BLaER1 treated with 17β-estradiol and CSF1 and Interleukin-3, amounts not matched to agents 10 nM and 100 nM (cell line): Measurements from ENCODE around the gene NUP93.

Source experiments
- H3K27ac ChIP-seq, 11 experiments: shearing (Covaris generic); formaldehyde crosslinking; 2 replicates each; pipeline ENCODE4 v1.8.1; 2022
- H3K27me3 ChIP-seq, 11 experiments: shearing (Covaris generic); formaldehyde crosslinking; 2 replicates each; pipeline ENCODE4 v1.8.1; 2022
- H3K36me3 ChIP-seq, 11 experiments: shearing (Covaris generic); formaldehyde crosslinking; 2 replicates each; pipeline ENCODE4 v1.8.1; 2022
- H3K4me1 ChIP-seq, 10 experiments: shearing (Covaris generic); formaldehyde crosslinking; 2 replicates each; pipeline ENCODE4 v1.8.1; 2022
- H3K4me2 ChIP-seq, 11 experiments: shearing (Covaris generic); formaldehyde crosslinking; 2 replicates each; pipeline ENCODE4 v1.8.1; 2022
- H3K4me3 ChIP-seq, 10 experiments: shearing (Covaris generic); formaldehyde crosslinking; 2 replicates each; pipeline ENCODE4 v1.8.1; 2022
- H3K9ac ChIP-seq, 11 experiments: shearing (Covaris generic); formaldehyde crosslinking; 2 replicates each; pipeline ENCODE4 v1.8.1; 2022
- H3K9me3 ChIP-seq, 11 experiments: shearing (Covaris generic); formaldehyde crosslinking; replicated peaks in 1 of 11; 2 replicates each; pipeline ENCODE4 v1.8.1; 2022
- H4K20me1 ChIP-seq, 11 experiments: shearing (Covaris generic); formaldehyde crosslinking; 2 replicates each; pipeline ENCODE4 v1.8.1; 2022
- Cebpa-rat ChIP-seq, 11 experiments: shearing (Covaris generic); IDR thresholded peaks; 2 replicates each; pipeline ENCODE4 v1.8.1; 2022

Gene NUP93

GRCh38 chr16:56830669-56831068 lies 100.7 kb downstream of the NUP93 start:
- peak overlapping the region in 7 of 11 experiments; percentile 1 to 59 (median 50); a peak in 12 of 22 replicates for H3K4me2 ChIP-seq
- H3K36me3 ChIP-seq: peaks cover 86 to 100% (median 95%) of the 10 kb centered on the region in 11 experiments
- no peak overlapping the region for H3K27ac ChIP-seq
- no peak overlapping the region for H3K9ac ChIP-seq
- peaks cover 0 to 31% (median 23%) of the 10 kb centered on the region in 10 experiments; a peak in 16 of 20 replicates for H3K4me1 ChIP-seq
- no peak overlapping the region for H3K4me3 ChIP-seq
- peaks cover 0 to 10% (median 0%) of the 10 kb centered on the region in 11 experiments; a peak in 6 of 22 replicates for H3K27me3 ChIP-seq
- H4K20me1 ChIP-seq: peaks cover 0 to 51% (median 30%) of the 10 kb centered on the region in 11 experiments; a peak in 15 of 22 replicates
- H3K9me3 ChIP-seq: no peaks in the 10 kb centered on the region
- TF ChIP-seq Cebpa-rat (IDR thresholded peaks at IDR 0.05): no peak

GRCh38 chr16:56832768-56833167 lies 102.8 kb downstream of the NUP93 start:
- no peak overlapping the region for H3K27ac ChIP-seq

GRCh38 chr16:56833243-56833970 lies 103.5 kb downstream of the NUP93 start:
- Histone ChIP-seq H3K9ac (no peak overlapping the region; a peak in 1 of 22 replicates), H4K20me1 (peaks cover 0 to 51% (median 30%) of the 10 kb centered on the region in 11 experiments; a peak in 15 of 22 replicates), H3K27me3 (peaks cover 0 to 10% (median 0%) of the 10 kb centered on the region in 11 experiments; a peak in 6 of 22 replicates), H3K4me1 (peaks cover 0 to 31% (median 23%) of the 10 kb centered on the region in 10 experiments; a peak in 16 of 20 replicates), H3K9me3 (no peaks in the 10 kb centered on the region), H3K4me3 (no peak overlapping the region), H3K27ac (no peak overlapping the region), H3K36me3 (peaks cover 87 to 100% (median 96%) of the 10 kb centered on the region in 11 experiments), H3K4me2 (peak overlapping the region in 9 of 11 experiments; percentile 18 to 77 (median 64); a peak in 17 of 22 replicates)
- no peak for TF ChIP-seq Cebpa-rat (IDR thresholded peaks at IDR 0.05)

More at GRCh38 chr16:56832768-56833167, 102.8 kb downstream of the NUP93 start:
- peaks cover 0 to 51% (median 30%) of the 10 kb centered on the region in 11 experiments; a peak in 15 of 22 replicates for H4K20me1 ChIP-seq
- peak overlapping the region in 1 of 11 experiments; percentile 1; a peak in 1 of 22 replicates for H3K9ac ChIP-seq
- peaks cover 0 to 31% (median 23%) of the 10 kb centered on the region in 10 experiments; a peak in 16 of 20 replicates for H3K4me1 ChIP-seq
- no peak for TF ChIP-seq Cebpa-rat (IDR thresholded peaks at IDR 0.05)
- peak overlapping the region in 9 of 11 experiments; percentile 18 to 77 (median 64); a peak in 17 of 22 replicates for H3K4me2 ChIP-seq
- no peaks in the 10 kb centered on the region for H3K9me3 ChIP-seq
- no peak overlapping the region for H3K4me3 ChIP-seq
- H3K36me3 ChIP-seq: peaks cover 83 to 100% (median 95%) of the 10 kb centered on the region in 11 experiments
- peaks cover 0 to 10% (median 0%) of the 10 kb centered on the region in 11 experiments; a peak in 6 of 22 replicates for H3K27me3 ChIP-seq

GRCh38 chr16:56835320-56835719 lies 105.4 kb downstream of the NUP93 start:
- Histone ChIP-seq H3K9ac (no peak overlapping the region), H3K36me3 (peaks cover 91 to 100% (median 96%) of the 10 kb centered on the region in 11 experiments), H3K4me3 (no peak overlapping the region), H3K27ac (no peak overlapping the region), H4K20me1 (peaks cover 0 to 37% (median 26%) of the 10 kb centered on the region in 11 experiments; a peak in 15 of 22 replicates), H3K9me3 (no peaks in the 10 kb centered on the region), H3K27me3 (peaks cover 0 to 10% (median 0%) of the 10 kb centered on the region in 11 experiments; a peak in 5 of 22 replicates), H3K4me1 (peaks cover 0 to 24% (median 17%) of the 10 kb centered on the region in 10 experiments; a peak in 16 of 20 replicates), H3K4me2 (no peak overlapping the region)
- no peak for TF ChIP-seq Cebpa-rat (IDR thresholded peaks at IDR 0.05)

- H3K4me1 ChIP-seq: peaks cover 0 to 19% (median 14%) of the 10 kb centered on the region in 10 experiments; a peak in 16 of 20 replicates
- no peaks in the 10 kb centered on the region for H3K9me3 ChIP-seq
- no peak overlapping the region for H3K4me3 ChIP-seq
- H3K9ac ChIP-seq: no peak overlapping the region
- H3K36me3 ChIP-seq: peaks cover 91 to 100% (median 96%) of the 10 kb centered on the region in 11 experiments
- peaks cover 0 to 29% (median 22%) of the 10 kb centered on the region in 11 experiments; a peak in 15 of 22 replicates for H4K20me1 ChIP-seq
- TF ChIP-seq Cebpa-rat (IDR thresholded peaks at IDR 0.05): no peak
- no peak overlapping the region for H3K4me2 ChIP-seq
- H3K27me3 ChIP-seq: peaks cover 0 to 8% (median 0%) of the 10 kb centered on the region in 11 experiments; a peak in 4 of 22 replicates
- H3K27ac ChIP-seq: no peak overlapping the region
Observed at GRCh38 chr16:56836410-56837230, 106.7 kb downstream of the NUP93 start.

- no peak overlapping the region for H3K4me2 ChIP-seq
- H3K27ac ChIP-seq: no peak overlapping the region
- no peak for TF ChIP-seq Cebpa-rat (IDR thresholded peaks at IDR 0.05)
- H3K9ac ChIP-seq: no peak overlapping the region
- no peaks in the 10 kb centered on the region for H3K27me3 ChIP-seq
- H3K4me3 ChIP-seq: no peak overlapping the region
- H3K4me1 ChIP-seq: peaks cover 0 to 3% (median under 1%) of the 10 kb centered on the region in 10 experiments; a peak in 7 of 20 replicates
- peaks cover 94 to 100% (median 97%) of the 10 kb centered on the region in 11 experiments for H3K36me3 ChIP-seq
- no peaks in the 10 kb centered on the region for H3K9me3 ChIP-seq
- peaks cover 0 to 8% (median 4%) of the 10 kb centered on the region in 11 experiments; a peak in 11 of 22 replicates for H4K20me1 ChIP-seq
Observed at GRCh38 chr16:56838622-56839337, 108.9 kb downstream of the NUP93 start.

GRCh38 chr16:56841233-56841632 lies 111.3 kb downstream of the NUP93 start:
- H3K4me1 ChIP-seq: no peaks in the 10 kb centered on the region
- H3K9me3 ChIP-seq: no peaks in the 10 kb centered on the region
- H3K4me2 ChIP-seq: no peak overlapping the region
- no peaks in the 10 kb centered on the region for H4K20me1 ChIP-seq
- TF ChIP-seq Cebpa-rat (IDR thresholded peaks at IDR 0.05): no peak
- no peak overlapping the region for H3K4me3 ChIP-seq
- no peaks in the 10 kb centered on the region for H3K27me3 ChIP-seq
- H3K9ac ChIP-seq: no peak overlapping the region
- no peak overlapping the region for H3K27ac ChIP-seq
- peaks cover 94 to 100% (median 100%) of the 10 kb centered on the region in 11 experiments for H3K36me3 ChIP-seq

- Histone ChIP-seq H3K36me3 (peaks cover 90 to 100% (median 99%) of the 10 kb centered on the region in 11 experiments), H3K27ac (no peak overlapping the region), H3K4me3 (no peak overlapping the region), H3K27me3 (no peaks in the 10 kb centered on the region), H4K20me1 (no peaks in the 10 kb centered on the region), H3K9ac (no peak overlapping the region), H3K4me1 (peaks cover 0 to 4% (median under 1%) of the 10 kb centered on the region in 10 experiments; a peak in 6 of 20 replicates), H3K9me3 (no peaks in the 10 kb centered on the region), H3K4me2 (no peak overlapping the region)
- no peak for TF ChIP-seq Cebpa-rat (IDR thresholded peaks at IDR 0.05)
Observed at GRCh38 chr16:56841659-56842058, 111.7 kb downstream of the NUP93 start.
